ENCODE measurements around the gene WDR45B.
"Not testable (repeated sequence)": the region's sequence is repeated elsewhere in the genome, so short reads cannot be mapped to it uniquely, and the experiment has no call there.

The WDR45B gene

DNA sequence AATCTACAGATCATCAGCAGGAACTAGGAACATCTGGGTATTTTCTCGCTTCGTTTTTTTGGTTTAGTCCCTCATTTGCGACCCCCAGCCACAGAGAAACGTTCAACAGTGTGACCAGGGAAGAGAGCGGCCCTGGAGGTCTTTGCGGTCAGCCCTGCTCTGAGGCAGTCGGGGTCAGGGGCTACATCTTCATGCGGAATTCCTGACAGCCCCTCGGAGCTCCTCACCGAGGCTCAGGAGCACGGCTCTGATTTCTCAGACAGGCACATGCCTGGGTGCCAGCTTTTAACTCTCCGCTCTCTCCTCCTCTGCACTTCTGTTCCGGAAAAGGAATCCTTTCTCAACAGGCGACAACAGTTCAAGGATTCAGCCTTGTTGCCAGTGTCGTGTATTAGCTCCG, 8.0 kb upstream of the WDR45B start:
- DNase-seq = no peak

- DNase-seq = no peak
These were observed 7.3 kb upstream of the WDR45B start for GRCh38 chr17:82655523-82655922.

DNA sequence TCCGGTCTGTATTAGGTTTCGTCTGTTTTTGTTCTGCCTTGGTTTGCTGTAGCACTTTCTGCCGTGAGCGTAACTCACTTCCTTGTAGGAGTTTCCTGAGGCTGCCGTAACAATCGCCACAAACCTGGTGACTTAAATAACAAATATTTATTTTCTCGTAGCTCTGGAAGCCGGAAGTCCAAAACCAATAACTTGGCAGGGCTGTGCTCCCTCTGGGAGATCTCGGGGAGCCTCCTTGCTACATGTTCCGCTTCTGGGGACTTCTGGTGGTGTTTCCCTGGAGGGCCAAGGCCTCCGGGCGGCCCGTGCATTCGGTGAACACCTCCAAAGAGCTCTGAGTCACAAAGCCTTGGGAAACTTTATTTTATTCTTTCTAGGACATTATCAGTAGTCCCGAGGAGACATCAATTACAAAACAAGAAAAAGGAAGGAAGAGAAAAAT, 6.8 kb upstream of the WDR45B start:
- no peak for DNase-seq

DNA sequence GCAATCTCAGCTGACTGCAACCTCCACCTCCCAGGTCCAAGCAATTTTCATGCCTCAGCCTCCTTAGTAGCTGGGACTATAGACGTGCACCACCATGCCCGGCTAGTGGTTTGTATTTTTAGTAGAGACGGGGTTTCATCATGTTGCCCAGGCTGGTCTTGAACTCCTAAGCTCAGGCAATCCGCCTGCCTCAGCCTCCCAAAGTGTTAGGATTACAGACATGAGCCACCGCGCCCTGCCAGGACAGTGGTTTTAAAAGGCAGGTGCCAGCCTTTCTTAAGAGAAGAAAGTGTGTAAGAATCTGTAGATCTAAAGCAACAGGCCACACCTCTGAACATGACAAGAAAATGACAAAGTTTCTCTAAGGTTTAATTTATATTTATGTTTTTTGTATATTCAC, 6.4 kb upstream of the WDR45B start:
- not testable (repeated sequence) for DNase-seq

GRCh38 chr17:82653651-82654528, 5.6 kb upstream of the WDR45B start:
- no peak for DNase-seq

DNA sequence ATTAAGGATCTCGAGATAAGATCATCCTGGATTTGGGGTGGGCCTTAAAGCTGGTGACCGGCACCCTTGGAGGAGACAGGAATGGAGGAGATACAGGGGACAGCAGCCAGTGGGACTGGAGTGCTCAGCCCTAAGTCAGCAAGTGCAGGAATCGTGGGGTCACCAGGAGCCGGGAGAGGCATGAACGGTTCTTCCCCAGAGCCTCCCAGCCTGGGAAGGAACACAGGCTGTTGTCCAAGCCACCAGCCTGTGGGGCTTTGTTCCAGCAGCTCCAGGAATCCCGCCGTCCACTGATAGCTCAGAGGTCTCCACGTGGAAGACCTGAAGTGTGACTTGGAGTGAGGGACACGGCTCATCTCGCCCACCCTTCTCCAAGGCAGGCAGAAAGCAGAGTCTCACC, 2.5 kb upstream of the WDR45B start:
- no peak for DNase-seq

DNA sequence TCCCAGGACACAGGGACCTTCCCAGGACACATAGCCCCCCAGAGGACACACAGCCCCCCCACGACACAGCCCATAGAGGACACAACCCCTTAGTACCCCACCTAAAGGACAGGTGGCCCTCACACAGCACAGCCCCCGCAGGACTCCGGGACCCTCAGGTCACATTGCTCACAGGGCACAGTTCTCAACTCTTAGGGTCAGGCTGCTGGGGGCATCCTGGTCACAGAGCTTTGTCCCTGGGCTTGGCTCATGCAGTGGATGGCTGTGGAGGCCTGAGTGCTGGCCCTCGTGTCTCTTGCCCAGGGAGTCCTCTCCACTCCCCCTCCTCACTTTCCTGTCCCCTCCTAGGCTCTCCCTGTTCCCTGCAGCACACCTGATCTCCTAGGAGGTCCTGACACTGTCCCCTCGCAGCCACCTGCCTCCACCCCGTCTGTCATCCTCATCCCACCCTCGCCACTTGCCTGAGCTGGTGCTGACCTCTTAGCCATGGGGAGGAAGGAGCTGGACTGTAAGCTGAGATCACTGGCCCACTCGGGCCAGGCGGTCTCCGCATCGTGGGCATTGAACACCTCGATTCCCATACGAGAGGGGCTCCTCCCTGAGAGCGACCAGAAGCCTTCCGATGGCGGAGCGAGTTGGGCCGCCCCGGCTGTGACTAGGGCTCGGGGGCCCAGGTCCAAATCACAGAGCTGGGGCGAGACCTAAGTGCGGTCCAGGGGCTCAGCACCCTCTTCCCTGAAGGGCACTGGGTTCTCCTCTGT, 1.4 kb upstream of the WDR45B start:
- no peak for DNase-seq

- DNase-seq = peak in 2 of 5 donors; percentile 29 to 36
These were observed 593 bp upstream of the WDR45B start for GRCh38 chr17:82648742-82649331.

DNA sequence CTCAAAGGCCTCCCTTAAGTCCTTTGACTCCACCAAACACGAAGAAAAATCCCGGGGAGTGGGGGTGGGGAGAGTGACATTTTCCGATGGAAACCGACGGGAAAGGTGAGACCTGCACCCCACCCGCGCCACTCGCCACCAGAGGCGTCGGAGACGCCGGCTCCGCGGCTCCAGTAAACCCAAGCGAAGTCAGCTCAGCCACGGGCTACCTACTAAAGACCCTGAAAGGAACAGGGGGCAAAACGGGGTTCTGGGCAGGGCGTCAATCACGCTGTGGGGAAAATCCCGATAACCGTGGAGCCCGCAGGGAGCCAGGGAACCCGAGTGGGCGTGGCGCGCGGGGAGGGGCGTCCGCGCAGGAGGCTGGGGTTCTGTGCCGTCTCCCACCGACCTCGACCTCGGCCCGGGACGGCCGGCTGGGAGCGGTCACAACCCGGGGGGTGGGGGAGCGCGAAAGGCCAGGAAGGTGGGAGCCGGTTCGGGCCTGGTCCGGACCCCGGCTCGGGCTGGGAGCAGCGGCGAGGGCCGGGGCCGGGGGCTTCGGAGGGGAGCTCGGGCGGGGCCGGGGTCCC, 565 bp downstream of the WDR45B start:
- DNase-seq = peak; percentile 21 to 59 (median 42)

GRCh38 chr17:82645516-82645915, 2.7 kb downstream of the WDR45B start:
- no peak for DNase-seq

DNA sequence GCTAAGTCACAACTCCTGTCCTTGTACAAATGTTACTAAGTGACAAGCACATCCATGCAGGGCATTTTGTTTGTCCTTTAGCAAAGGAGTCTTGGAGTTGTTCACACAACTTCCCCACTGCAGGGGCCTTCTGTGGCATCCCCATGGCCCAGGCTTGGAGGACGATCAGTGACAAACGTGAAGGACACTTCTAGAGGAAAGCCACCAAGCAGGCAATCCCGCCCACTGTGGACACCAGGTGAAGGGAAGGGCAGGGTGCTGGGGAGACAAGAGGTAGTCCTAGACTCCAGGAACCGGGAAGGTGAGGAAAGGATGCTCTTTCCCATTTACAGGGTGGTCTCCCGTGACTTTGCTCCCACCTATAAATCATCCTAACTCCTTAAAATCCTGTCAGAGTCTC, 4.1 kb downstream of the WDR45B start:
- no peak for DNase-seq

DNA sequence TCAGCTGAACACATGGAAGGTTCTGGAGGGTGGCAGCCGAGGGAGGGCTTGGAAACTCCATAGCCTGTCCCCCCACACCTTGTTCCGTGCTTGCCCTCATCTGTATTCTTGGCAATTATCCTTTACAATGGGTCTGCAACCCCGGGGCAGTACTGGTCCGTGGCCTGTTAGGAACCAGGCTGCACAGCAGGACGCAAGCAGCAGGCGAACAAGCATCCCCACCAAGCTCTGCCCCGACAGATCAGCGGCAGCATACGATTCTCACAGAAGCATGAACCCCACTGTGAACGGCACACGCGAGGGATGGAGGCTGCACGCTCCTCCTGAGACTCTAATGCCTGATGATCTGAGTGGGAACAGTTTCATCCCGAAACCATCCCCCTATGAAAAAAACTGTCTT, 6.2 kb downstream of the WDR45B start:
- no peak for DNase-seq

GRCh38 chr17:82640036-82640435, 8.2 kb downstream of the WDR45B start:
- no peak for DNase-seq

- DNase-seq = no peak
These were observed 8.6 kb downstream of the WDR45B start for GRCh38 chr17:82639628-82640027.

DNA sequence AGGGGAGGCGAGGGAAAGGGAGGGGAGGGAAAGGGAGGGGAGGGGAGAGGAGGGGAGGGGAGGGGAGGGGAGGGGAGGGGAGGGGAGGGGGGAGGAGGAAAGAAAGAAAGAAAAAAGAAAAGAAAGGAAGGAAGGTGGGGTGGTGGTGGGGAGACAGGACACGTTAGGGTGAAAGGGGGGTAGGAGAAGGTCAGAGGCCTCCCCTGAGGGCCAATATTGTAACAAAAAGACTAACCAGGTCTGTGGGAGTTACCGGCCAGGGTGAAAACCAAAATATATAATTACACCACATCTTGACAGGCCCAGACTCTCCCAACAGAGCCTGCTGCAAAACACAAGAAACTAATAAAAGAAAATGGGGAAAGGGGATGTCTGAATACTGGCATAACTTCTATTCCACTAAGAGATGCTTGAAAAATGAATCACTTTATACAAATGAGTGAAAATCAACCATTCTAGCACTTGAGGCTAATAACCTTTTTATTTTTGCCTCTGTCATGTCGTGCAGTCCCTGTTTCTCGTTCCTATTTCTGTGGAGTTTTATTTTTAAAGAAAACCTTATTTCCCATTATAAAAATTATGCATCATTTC, 10.0 kb downstream of the WDR45B start:
- no peak for DNase-seq

DNA sequence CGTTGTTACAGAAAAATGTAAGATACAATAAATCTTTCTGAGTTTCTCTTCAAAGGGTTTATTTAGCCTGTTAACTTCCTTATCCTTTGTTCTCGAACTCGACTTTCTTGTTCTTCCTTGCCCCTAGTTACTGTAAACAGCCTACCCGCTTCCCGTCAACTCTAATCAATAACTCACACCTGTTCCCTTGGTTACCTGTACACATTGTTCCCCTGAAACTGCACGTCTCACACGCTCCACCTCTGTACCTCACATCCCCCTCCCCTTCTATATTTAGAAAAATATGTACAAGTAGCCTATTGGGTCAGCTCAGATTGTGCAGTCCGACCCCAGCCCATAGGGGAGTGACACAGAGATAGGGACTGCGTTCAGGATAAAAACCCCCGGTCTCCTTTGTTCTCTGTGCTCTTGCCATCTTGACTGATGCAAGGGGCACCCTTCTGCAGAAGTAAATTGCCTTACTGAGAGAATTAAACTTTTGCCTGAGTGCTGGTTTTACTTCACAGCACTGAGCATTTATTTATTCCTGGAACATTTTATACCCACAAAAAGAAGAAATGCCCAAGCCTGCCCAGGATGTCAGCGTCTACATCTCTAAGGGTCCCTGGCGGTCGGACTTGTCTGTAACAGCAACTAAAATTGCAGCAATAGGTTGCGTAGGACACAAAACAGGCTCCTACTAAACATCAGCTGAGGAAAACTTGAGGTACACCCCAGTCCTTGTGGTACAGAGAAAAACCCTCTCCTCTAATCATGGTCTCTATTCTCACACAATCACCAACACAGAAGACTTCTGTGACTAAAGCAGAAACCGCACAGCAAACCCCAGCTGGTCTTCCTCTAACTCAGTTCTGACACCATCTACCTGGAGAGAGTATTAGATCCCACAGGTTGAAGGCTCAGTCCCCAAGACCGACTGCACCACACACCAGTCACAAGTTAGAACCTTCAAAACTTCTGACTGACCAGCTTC, 11.3 kb downstream of the WDR45B start:
- DNase-seq = no peak

DNA sequence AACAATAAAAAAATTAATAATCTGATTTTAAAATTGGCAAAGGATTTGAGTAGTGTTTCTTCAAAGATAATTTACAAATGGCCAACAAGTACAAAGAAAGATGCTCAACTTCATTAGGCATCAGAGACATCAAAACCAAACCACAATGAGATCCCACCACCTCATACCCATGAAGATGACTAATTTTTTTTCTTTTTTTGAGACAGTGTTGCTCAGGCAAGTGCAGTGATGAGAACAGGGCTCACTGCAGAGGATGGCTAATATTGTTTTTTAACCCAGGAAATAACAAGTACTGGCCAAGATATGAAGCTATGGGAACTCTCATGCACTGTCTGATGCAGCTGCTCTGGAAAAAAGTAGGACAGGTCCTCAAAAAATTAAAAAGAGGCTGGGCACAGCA, 14.9 kb downstream of the WDR45B start:
- DNase-seq = no peak

- no peak for DNase-seq
These were observed 15.8 kb downstream of the WDR45B start for GRCh38 chr17:82632451-82632850.

GRCh38 chr17:82631544-82631943, 16.7 kb downstream of the WDR45B start:
- no peak for DNase-seq

DNA sequence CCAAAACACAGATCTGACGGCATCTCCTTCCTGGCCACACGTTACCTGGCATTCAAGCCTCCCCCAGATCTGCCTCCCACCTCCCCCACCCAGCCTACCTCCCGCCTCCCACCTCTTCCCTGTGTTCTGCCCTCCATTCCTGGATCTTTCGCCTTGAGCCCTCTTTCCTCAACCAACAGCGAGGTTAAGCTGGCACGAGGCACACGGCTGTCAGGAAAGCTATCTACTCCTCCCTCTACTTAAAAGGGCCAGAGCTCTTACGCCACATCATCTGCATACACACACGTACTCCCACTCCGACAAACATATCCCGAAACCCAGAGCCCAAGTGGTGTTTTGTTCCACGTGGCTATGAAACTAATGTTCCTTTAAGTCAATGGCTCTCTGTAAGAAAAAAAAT, 18.0 kb downstream of the WDR45B start:
- DNase-seq = no peak

DNA sequence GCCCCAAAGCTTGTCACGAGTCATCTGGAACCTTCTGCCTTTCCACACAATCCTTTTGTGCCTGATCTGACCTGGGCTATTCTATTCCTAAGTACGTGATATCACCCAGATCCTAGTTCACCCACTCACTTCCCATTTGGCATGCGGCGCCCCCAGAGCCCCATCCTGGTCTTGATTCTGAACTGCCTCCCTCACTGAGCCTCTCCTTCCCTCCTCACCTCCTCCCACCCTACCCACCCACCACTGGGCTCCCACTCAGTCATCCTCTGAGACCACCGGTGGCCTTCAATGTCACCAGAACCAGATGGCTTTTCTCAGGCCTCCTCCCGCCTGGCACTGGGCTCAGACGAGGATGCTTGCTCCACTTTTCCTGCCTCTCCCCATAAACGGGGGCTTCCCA, 18.5 kb downstream of the WDR45B start:
- DNase-seq = no peak

DNA sequence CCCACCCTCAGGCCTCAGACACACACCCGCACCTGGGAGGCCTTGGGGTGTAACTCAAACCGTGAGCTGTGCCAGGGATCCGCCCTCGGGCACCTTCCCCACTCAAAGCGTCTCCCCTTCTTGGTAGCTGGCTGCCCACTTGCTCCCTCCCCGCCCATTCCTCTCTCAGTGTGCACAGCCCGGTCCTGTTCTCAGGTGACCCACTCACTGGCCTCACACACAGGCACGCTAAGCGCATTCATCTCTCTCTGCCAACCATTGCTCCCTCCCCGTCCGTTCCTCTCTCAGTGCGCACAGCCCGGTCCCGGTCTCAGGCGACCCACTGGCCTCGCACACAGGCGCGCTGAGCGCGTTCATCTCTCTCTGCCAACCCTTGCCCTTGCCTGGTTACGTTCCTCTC, 20.8 kb downstream of the WDR45B start:
- no peak for DNase-seq
